ENCODE measurements around the gene SCYL2. TPM values are rescaled to one million over a fixed set of nuclear protein-coding genes. Genes with fewer than 3 reads are reported as not detected.

SCYL2 gene
- polyA plus RNA-seq, 1 donor (not counting 4 experiments of a cell fraction or from before 2014, with no cell fraction given) = 31.5 TPM

DNA sequence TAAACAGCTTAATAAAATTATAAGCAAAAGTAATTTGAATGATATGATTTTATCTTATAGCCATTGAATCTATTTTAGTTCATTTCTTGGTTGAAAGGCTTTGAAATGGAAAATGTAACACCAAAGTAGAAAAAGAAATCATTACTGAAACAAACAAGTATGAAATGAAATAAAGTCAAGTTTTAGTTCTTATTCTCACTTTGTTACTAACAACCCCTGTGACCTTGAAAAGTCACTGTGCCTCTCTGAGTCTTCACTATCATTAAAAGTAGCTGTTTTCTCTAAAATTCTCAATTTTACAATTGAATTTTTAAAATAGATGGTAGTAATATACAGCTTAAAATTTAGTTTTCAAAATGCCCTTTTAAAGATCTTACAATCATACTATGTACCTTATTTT, 57.5 kb downstream of the SCYL2 start:
- dilution Hi-C loops (cut with MboI; ENCODE audit: extremely low pct_ligation_motif_present, low sequenced_read_pairs) = no loop called here
- no peaks in the 10 kb centered on the region for H3K79me2 ChIP-seq (ENCODE audit: control insufficient read depth, insufficient read depth, low read length)
- no peak overlapping the region for H3K27ac ChIP-seq (ENCODE audit: control insufficient read depth, insufficient read depth, low read length)
- H3K36me3 ChIP-seq (ENCODE audit: control insufficient read depth in 2 of 2, extremely low read depth in 1 of 2, insufficient read depth in 2 of 2, low read length in 2 of 2) = peaks cover under 1 to 2% of the 10 kb centered on the region in 2 experiments
- no peak for TF ChIP-seq CTCF (optimal IDR thresholded peaks at IDR 0.05 in 1 of 3, IDR thresholded peaks at IDR 0.05 in 1 of 3, conservative IDR thresholded peaks at IDR 0.05 in 1 of 3; ENCODE audit: extremely low read depth in 1 of 3, insufficient read depth in 2 of 3, low read length in 3 of 3)
- no peak for TF ChIP-seq EZH2 (IDR thresholded peaks at IDR 0.05; ENCODE audit: low read length)
- H3K4me1 ChIP-seq (ENCODE audit: control insufficient read depth, extremely low read depth, insufficient read depth, low read length) = no peaks in the 10 kb centered on the region
- no peaks in the 10 kb centered on the region for H3K9me3 ChIP-seq (ENCODE audit: control insufficient read depth, low read depth, low read length)
- H3K4me2 ChIP-seq (ENCODE audit: control insufficient read depth, extremely low read depth, insufficient read depth, low read depth, low read length) = no peak overlapping the region
- FAIRE-seq = no peak
- no peak for DNase-seq (ENCODE audit: low read depth, low spot score)
- H3K27me3 ChIP-seq (ENCODE audit: control insufficient read depth, extremely low read depth, insufficient read depth, low read length) = no peaks in the 10 kb centered on the region
- H3K9me1 ChIP-seq (ENCODE audit: control insufficient read depth, extremely low read depth, insufficient read depth, low read length) = no peaks in the 10 kb centered on the region
- no peak overlapping the region for H2AFZ ChIP-seq (ENCODE audit: control insufficient read depth, low read length)
- H3K4me3 ChIP-seq (ENCODE audit: control insufficient read depth in 2 of 3, extremely low read depth in 1 of 3, insufficient read depth in 2 of 3, low read depth in 1 of 3, low read length in 3 of 3) = no peak overlapping the region
- H4K20me1 ChIP-seq (ENCODE audit: control insufficient read depth, extremely low read depth, insufficient read depth, low read length) = no peaks in the 10 kb centered on the region
- H3K9ac ChIP-seq (ENCODE audit: control insufficient read depth, extremely low read depth, insufficient read depth, low read length) = no peak overlapping the region

DNA sequence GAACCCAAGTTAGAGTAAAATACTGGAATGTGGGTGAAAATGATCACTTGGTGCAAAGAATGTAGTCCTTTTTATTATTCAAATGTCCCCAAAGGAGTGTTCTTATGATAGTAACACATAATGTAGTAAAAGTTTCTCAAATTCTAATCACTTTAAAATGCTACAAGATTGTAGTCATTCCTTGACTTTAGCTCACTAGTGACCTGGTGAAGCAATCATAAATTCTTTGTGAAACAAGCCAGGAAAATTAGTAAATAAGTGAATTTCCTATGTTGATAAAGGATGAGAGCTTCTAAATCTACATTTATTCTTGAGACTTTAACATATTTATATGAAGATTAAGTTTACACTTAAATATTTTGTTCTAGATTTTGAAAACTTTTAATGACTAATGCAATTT, 59.2 kb downstream of the SCYL2 start:
- no peak overlapping the region for H3K4me2 ChIP-seq (ENCODE audit: control insufficient read depth, extremely low read depth, insufficient read depth, low read depth, low read length)
- no peak for DNase-seq (ENCODE audit: low read depth, low spot score)
- no peaks in the 10 kb centered on the region for H3K27me3 ChIP-seq (ENCODE audit: control insufficient read depth, extremely low read depth, insufficient read depth, low read length)
- no peaks in the 10 kb centered on the region for H3K4me1 ChIP-seq (ENCODE audit: control insufficient read depth, extremely low read depth, insufficient read depth, low read length)
- no peak for TF ChIP-seq CTCF (optimal IDR thresholded peaks at IDR 0.05 in 1 of 3, IDR thresholded peaks at IDR 0.05 in 1 of 3, conservative IDR thresholded peaks at IDR 0.05 in 1 of 3; ENCODE audit: extremely low read depth in 1 of 3, insufficient read depth in 2 of 3, low read length in 3 of 3)
- no peak for TF ChIP-seq EZH2 (IDR thresholded peaks at IDR 0.05; ENCODE audit: low read length)
- H3K9me3 ChIP-seq (ENCODE audit: control insufficient read depth, low read depth, low read length) = no peaks in the 10 kb centered on the region
- no peak overlapping the region for H3K4me3 ChIP-seq (ENCODE audit: control insufficient read depth in 2 of 3, extremely low read depth in 1 of 3, insufficient read depth in 2 of 3, low read depth in 1 of 3, low read length in 3 of 3)
- no peaks in the 10 kb centered on the region for H4K20me1 ChIP-seq (ENCODE audit: control insufficient read depth, extremely low read depth, insufficient read depth, low read length)
- dilution Hi-C loops (cut with MboI; ENCODE audit: extremely low pct_ligation_motif_present, low sequenced_read_pairs) = no loop called here
- H3K79me2 ChIP-seq (ENCODE audit: control insufficient read depth, insufficient read depth, low read length) = no peaks in the 10 kb centered on the region
- no peak overlapping the region for H3K9ac ChIP-seq (ENCODE audit: control insufficient read depth, extremely low read depth, insufficient read depth, low read length)
- no peaks in the 10 kb centered on the region for H3K9me1 ChIP-seq (ENCODE audit: control insufficient read depth, extremely low read depth, insufficient read depth, low read length)
- FAIRE-seq = no peak
- no peak overlapping the region for H2AFZ ChIP-seq (ENCODE audit: control insufficient read depth, low read length)
- H3K27ac ChIP-seq (ENCODE audit: control insufficient read depth, insufficient read depth, low read length) = no peak overlapping the region
- H3K36me3 ChIP-seq (ENCODE audit: control insufficient read depth in 2 of 2, extremely low read depth in 1 of 2, insufficient read depth in 2 of 2, low read length in 2 of 2) = peaks cover 2 to 5% of the 10 kb centered on the region in 2 experiments
